ENCODE data around the gene ALDH1L2. TPM values are rescaled to one million over a fixed set of nuclear protein-coding genes. Genes with fewer than 3 reads are reported as not detected.

ALDH1L2 gene
- total RNA-seq, 2 donors from 2014 or later: 1.3 to 2.2 TPM

DNA sequence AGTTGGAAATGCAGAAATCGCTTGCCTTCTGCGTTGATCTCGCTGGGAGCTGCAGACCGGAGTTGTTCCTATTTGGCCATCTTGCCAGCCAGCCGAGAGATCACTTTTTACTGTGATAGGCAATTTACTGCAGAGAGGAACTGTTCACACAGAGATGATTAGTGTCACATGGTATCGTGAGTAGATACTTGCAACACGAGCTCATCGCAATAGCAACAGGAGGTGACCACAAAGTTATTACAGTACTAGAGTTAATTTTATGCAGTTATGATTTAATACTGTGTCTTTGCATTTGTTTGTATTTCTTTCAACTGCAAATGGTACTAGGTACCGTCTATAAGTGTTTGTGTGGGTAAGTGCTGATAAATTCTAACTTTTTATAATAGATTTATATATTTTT is 70.4 kb downstream of the ALDH1L2 start:
- Histone ChIP-seq H3K27me3 (no peaks in the 10 kb centered on the region), H3K9me3 (no peaks in the 10 kb centered on the region), H3K36me3 (no peaks in the 10 kb centered on the region), H3K4me3 (no peak overlapping the region), H3K4me1 (no peaks in the 10 kb centered on the region), H3K27ac (no peak overlapping the region), H3K9ac (ENCODE audit: low read depth in 2 of 2, low read length in 2 of 2) (no peak overlapping the region)
- no peak for DNase-seq
- TF ChIP-seq, protein P1, sequence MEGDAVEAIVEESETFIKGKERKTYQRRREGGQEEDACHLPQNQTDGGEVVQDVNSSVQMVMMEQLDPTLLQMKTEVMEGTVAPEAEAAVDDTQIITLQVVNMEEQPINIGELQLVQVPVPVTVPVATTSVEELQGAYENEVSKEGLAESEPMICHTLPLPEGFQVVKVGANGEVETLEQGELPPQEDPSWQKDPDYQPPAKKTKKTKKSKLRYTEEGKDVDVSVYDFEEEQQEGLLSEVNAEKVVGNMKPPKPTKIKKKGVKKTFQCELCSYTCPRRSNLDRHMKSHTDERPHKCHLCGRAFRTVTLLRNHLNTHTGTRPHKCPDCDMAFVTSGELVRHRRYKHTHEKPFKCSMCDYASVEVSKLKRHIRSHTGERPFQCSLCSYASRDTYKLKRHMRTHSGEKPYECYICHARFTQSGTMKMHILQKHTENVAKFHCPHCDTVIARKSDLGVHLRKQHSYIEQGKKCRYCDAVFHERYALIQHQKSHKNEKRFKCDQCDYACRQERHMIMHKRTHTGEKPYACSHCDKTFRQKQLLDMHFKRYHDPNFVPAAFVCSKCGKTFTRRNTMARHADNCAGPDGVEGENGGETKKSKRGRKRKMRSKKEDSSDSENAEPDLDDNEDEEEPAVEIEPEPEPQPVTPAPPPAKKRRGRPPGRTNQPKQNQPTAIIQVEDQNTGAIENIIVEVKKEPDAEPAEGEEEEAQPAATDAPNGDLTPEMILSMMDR (IDR thresholded peaks at IDR 0.05): no peak
- intact Hi-C loops (cut with DNase I): no loop called here

DNA sequence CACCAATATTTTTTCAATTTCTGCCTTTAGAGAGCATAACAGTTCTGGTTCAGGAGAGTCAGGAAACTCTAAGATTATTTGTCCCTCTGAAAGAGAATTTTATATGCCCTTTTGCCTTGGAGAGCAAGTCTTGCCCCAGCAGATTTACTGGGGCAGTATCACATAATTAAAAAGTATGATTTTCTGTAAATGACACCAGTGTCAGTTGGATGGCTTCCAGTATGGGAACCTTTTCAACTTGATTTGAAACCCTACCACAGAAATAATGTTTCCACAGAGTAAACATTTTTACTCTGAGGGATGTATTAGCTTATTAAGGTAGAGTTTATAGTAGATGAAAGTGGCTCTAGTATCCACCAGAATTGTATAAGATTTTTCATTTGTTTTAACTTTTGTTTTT is 82.8 kb downstream of the ALDH1L2 start:
- H3K9ac ChIP-seq (ENCODE audit: low read depth in 2 of 2, low read length in 2 of 2): no peak overlapping the region
- H3K27me3 ChIP-seq: no peaks in the 10 kb centered on the region
- no peak overlapping the region for H3K27ac ChIP-seq
- no peak overlapping the region for H3K4me3 ChIP-seq
- H3K36me3 ChIP-seq: no peaks in the 10 kb centered on the region
- DNase-seq: no peak
- H3K9me3 ChIP-seq: no peaks in the 10 kb centered on the region
- intact Hi-C loops (cut with DNase I): no loop called here
- peaks cover 3% of the 10 kb centered on the region for H3K4me1 ChIP-seq
- TF ChIP-seq, protein P1 (IDR thresholded peaks at IDR 0.05): no peak

DNA sequence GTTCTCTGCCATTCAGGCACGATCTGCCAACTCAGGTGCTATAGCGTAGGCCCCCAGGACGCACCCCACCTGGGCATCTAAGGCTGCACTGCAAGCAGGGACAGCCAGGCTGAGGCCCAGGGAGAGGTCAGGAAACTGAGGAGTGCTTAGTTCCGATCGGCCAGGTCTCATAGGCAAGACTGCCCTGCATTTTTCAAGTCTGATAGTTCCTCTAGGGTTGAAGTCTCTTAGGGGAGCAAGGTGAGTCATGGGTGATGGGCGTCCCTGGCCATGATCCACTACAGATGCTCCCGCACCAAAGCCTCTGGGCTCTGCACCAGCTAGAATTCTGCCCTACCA is 84.9 kb downstream of the ALDH1L2 start:
- TF ChIP-seq, protein P1 (IDR thresholded peaks at IDR 0.05): no peak
- no peaks in the 10 kb centered on the region for H3K27me3 ChIP-seq
- H3K9me3 ChIP-seq: no peaks in the 10 kb centered on the region
- no peak for DNase-seq
- H3K4me1 ChIP-seq: peaks cover 3% of the 10 kb centered on the region
- H3K36me3 ChIP-seq: no peaks in the 10 kb centered on the region
- intact Hi-C loops (cut with DNase I): no loop called here
- H3K27ac ChIP-seq: no peak overlapping the region
- no peak overlapping the region for H3K9ac ChIP-seq (ENCODE audit: low read depth in 2 of 2, low read length in 2 of 2)
- H3K4me3 ChIP-seq: no peak overlapping the region

DNA sequence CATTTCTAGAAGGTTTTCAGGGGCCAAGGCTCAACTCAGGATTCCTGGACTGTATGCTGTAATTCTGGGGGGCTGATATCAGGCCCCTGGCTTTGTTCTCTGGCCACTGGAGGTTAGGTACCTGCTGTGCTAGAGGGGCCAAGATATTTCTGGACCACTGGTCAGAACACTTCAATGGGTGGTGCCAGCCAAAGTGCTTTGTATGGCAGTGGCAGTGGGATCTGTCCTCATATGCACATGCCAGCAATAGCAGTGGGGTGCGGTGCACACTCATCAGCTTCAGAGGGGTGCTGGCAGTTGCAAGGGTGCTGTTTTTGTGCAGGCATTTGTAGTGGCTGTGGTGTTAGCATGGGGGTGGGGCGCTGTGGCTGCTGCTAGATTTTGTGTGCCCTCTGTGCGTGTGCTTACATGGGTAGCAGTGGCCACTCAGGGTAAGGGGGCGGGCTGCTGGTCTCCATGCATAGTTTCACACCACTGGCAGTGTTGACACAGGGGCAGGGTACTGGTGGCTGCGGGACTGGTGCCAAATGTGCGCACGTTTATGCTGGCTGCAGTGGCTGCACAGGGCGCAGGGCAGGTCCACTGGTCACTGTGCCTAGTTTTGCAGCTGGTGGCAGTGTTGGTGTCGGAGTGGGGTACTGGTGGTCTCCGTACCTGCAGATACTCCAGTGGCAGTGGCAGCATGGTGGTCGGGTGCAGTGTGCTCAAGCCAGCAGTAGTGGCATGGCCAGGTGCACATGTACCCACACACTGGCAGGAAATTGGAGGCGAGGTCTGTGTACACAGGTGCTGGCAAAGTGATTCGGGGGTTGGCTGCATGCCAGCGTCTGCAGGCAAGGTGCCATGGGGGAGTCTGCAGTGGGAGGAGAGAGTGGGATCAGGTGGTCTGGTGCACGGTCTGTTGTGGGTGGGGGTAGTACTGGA is 85.6 kb downstream of the ALDH1L2 start:
- DNase-seq: peak; percentile 76
- Histone ChIP-seq H3K27me3 (no peaks in the 10 kb centered on the region), H3K4me3 (no peak overlapping the region), H3K4me1 (peaks cover 3% of the 10 kb centered on the region), H3K36me3 (no peaks in the 10 kb centered on the region), H3K27ac (no peak overlapping the region), H3K9me3 (no peaks in the 10 kb centered on the region), H3K9ac (ENCODE audit: low read depth in 2 of 2, low read length in 2 of 2) (no peak overlapping the region)
- intact Hi-C loops (cut with DNase I): no loop called here
- TF ChIP-seq, protein P1 (IDR thresholded peaks at IDR 0.05): no peak

DNA sequence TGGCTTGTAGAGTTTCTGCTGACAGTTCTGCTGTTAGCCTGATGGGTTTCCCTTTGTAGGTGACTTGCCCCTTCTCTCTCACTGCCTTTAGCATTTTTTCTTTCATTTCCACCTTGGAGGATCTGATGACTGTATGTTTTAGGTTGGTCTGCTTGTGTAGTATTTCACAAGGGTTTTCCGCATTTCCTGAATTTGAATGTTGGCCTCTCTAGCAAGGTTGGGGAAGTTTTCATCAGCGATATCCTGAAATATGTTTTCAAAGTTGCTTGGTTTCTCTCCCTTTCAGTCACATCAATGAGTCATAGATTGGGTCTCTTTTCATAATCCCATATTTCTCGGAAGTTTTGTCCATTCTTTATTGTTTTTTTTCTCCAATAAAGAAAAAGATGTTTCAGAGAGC is 86.7 kb downstream of the ALDH1L2 start:
- H3K9me3 ChIP-seq: no peaks in the 10 kb centered on the region
- H3K4me3 ChIP-seq: no peak overlapping the region
- no peaks in the 10 kb centered on the region for H3K36me3 ChIP-seq
- DNase-seq: no peak
- intact Hi-C loops (cut with DNase I): no loop called here
- H3K9ac ChIP-seq (ENCODE audit: low read depth in 2 of 2, low read length in 2 of 2): no peak overlapping the region
- H3K27me3 ChIP-seq: no peaks in the 10 kb centered on the region
- peaks cover 3% of the 10 kb centered on the region for H3K4me1 ChIP-seq
- no peak overlapping the region for H3K27ac ChIP-seq
- TF ChIP-seq, protein P1 (IDR thresholded peaks at IDR 0.05): no peak

All from colonic mucosa (tissue), 4 donors.